ENCODE results near the gene TMPRSS5.
"Not testable (repeated sequence)": the region's sequence is repeated elsewhere in the genome, so short reads cannot be mapped to it uniquely, and the experiment has no call there.

Gene TMPRSS5

DNA sequence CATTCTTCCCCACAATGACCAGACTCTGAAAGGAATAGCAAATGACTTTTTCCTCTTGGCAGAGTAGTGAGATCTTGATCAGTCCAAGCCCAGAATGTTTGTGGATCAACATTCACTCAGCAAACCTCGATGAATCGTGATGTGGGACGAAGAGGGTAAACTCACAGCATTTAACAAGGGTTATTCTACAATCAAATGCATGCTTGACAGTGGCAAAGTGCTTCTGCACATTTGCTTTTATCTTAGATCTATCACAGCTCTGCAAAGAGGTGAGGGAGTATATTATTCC is 31.8 kb downstream of the TMPRSS5 start:
- no peaks in the 10 kb centered on the region for H3K9me2 ChIP-seq (replicated peaks; ENCODE audit: control insufficient read depth, low read length)
- H3F3A ChIP-seq (ENCODE audit: control insufficient read depth, insufficient read depth) = no peaks in the 10 kb centered on the region
- H3K36me3 ChIP-seq (ENCODE audit: control insufficient read depth, low read length) = no peaks in the 10 kb centered on the region
- no peaks in the 10 kb centered on the region for H3K9me3 ChIP-seq (ENCODE audit: control insufficient read depth, insufficient read depth, low read length)
- H3K27me3 ChIP-seq (ENCODE audit: control insufficient read depth, low read length) = no peaks in the 10 kb centered on the region; the same call in 1 of the 2 replicates
- no peak for TF ChIP-seq EZH2phosphoT487 (IDR thresholded peaks at IDR 0.05; ENCODE audit: borderline replicate concordance, low read length)
- TF ChIP-seq, protein P1, sequence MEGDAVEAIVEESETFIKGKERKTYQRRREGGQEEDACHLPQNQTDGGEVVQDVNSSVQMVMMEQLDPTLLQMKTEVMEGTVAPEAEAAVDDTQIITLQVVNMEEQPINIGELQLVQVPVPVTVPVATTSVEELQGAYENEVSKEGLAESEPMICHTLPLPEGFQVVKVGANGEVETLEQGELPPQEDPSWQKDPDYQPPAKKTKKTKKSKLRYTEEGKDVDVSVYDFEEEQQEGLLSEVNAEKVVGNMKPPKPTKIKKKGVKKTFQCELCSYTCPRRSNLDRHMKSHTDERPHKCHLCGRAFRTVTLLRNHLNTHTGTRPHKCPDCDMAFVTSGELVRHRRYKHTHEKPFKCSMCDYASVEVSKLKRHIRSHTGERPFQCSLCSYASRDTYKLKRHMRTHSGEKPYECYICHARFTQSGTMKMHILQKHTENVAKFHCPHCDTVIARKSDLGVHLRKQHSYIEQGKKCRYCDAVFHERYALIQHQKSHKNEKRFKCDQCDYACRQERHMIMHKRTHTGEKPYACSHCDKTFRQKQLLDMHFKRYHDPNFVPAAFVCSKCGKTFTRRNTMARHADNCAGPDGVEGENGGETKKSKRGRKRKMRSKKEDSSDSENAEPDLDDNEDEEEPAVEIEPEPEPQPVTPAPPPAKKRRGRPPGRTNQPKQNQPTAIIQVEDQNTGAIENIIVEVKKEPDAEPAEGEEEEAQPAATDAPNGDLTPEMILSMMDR (IDR thresholded peaks at IDR 0.05; ENCODE audit: low read depth, low read length, poor library complexity, severe bottlenecking) = no peak
- no peaks in the 10 kb centered on the region for H3K79me2 ChIP-seq (ENCODE audit: control insufficient read depth, low read length)
- H3K4me2 ChIP-seq (ENCODE audit: low read length) = no peak overlapping the region
- H3K4me1 ChIP-seq (ENCODE audit: control insufficient read depth, low read length) = no peaks in the 10 kb centered on the region
- H3K27ac ChIP-seq (ENCODE audit: low read depth, low read length) = no peak overlapping the region
- H3K4me3 ChIP-seq (ENCODE audit: low read length) = no peak overlapping the region
- H4K20me1 ChIP-seq (ENCODE audit: control insufficient read depth, insufficient read depth, low read depth, low read length) = no peaks in the 10 kb centered on the region

DNA sequence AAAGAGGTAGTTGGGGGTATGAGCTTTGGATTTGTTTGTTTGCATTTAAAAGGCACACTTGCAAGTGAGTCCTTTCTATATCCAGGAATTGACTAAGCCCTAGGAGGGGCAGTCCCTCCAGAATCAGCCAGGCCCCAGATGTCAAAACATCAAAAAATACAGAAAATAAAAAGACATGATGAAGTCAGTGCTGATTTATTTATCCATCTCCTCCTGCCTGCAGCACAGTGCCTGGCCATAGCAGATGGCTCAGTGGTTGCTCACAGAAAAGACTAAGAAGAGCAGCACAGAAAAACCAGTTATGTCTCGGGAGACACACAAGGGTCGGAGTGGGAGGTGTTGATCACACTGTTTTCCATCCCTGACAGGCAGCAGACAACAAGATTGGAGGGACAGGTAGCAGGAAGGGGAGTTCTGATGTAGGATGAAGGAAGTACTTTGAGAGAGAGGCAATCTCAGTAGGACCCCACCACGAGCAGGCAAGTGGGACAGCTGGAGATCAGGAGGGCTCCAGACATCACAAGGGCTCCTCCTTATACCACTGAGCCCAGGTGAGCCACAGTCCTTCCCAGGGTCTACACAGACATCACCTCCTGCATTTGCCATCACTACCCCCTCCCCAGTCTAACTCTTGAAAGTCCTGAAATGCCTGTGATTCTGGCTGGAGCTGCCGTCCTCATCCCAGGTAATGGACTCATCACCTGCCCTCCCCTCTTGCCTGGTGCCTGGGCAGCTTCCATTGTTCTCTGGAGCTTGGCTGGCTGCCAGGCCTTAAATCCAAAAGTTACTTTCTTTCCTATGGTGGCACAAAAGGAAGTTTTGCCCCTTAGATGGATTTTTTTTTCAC is 32.3 kb downstream of the TMPRSS5 start:
- H3K9me2 ChIP-seq (replicated peaks; ENCODE audit: control insufficient read depth, low read length) = no peaks in the 10 kb centered on the region
- no peaks in the 10 kb centered on the region for H3K4me1 ChIP-seq (ENCODE audit: control insufficient read depth, low read length)
- no peak overlapping the region for H3K4me3 ChIP-seq (ENCODE audit: low read length)
- no peaks in the 10 kb centered on the region for H4K20me1 ChIP-seq (ENCODE audit: control insufficient read depth, insufficient read depth, low read depth, low read length)
- no peak overlapping the region for H3K27ac ChIP-seq (ENCODE audit: low read depth, low read length)
- H3F3A ChIP-seq (ENCODE audit: control insufficient read depth, insufficient read depth) = no peaks in the 10 kb centered on the region
- H3K27me3 ChIP-seq (ENCODE audit: control insufficient read depth, low read length) = no peaks in the 10 kb centered on the region; the same call in 1 of the 2 replicates
- no peaks in the 10 kb centered on the region for H3K9me3 ChIP-seq (ENCODE audit: control insufficient read depth, insufficient read depth, low read length)
- H3K4me2 ChIP-seq (ENCODE audit: low read length) = no peak overlapping the region
- no peaks in the 10 kb centered on the region for H3K79me2 ChIP-seq (ENCODE audit: control insufficient read depth, low read length)
- H3K36me3 ChIP-seq (ENCODE audit: control insufficient read depth, low read length) = no peaks in the 10 kb centered on the region
- TF ChIP-seq EZH2phosphoT487 (IDR thresholded peaks at IDR 0.05; ENCODE audit: borderline replicate concordance, low read length) = no peak
- TF ChIP-seq, protein P1 (IDR thresholded peaks at IDR 0.05; ENCODE audit: low read depth, low read length, poor library complexity, severe bottlenecking) = no peak

DNA sequence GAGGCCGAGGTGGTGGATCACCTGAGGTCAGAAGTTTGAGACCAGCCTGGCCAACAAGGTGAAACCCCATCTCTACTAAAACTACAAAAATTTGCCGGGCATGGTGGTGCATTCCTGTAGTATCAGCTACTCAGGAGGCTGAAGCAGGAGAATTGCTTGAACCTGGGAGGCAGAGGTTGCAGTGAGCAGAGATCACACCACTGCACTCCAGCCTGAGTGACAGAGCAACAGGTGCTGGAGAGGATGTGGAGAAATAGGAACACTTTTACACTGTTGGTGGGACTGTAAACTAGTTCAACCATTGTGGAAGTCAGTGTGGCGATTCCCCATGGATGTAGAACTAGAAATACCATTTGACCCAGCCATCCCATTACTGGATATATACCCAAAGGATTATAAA is 34.2 kb downstream of the TMPRSS5 start:
- not testable (repeated sequence) for H3K9me2 ChIP-seq (replicated peaks; ENCODE audit: control insufficient read depth, low read length); H3K27ac ChIP-seq (ENCODE audit: low read depth, low read length); H3K79me2 ChIP-seq (ENCODE audit: control insufficient read depth, low read length); H3K9me3 ChIP-seq (ENCODE audit: control insufficient read depth, insufficient read depth, low read length); H4K20me1 ChIP-seq (ENCODE audit: control insufficient read depth, insufficient read depth, low read depth, low read length); H3F3A ChIP-seq (ENCODE audit: control insufficient read depth, insufficient read depth); H3K4me3 ChIP-seq (ENCODE audit: low read length); H3K27me3 ChIP-seq (ENCODE audit: control insufficient read depth, low read length); H3K4me1 ChIP-seq (ENCODE audit: control insufficient read depth, low read length); H3K4me2 ChIP-seq (ENCODE audit: low read length); H3K36me3 ChIP-seq (ENCODE audit: control insufficient read depth, low read length)

DNA sequence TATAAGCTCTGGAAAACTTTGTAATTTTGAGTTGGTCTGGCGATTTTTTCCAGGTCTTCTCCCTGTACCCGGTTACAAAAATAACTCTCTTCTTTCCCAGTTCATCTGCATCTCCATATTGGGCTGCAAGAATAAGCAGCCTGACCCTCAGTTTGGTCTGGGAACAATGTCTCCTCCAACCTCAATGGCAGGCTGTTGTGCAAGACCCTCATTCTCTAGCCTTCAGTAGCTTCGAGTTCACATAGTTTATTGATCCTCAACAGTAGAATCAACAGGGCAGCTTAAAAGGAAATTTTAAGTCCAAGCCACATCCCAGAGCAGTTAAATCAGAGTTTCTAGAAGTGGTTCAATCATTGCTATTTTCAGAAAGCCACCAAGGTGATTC is 35.3 kb downstream of the TMPRSS5 start:
- no peak for TF ChIP-seq EZH2phosphoT487 (IDR thresholded peaks at IDR 0.05; ENCODE audit: borderline replicate concordance, low read length)
- TF ChIP-seq, protein P1 (IDR thresholded peaks at IDR 0.05; ENCODE audit: low read depth, low read length, poor library complexity, severe bottlenecking) = no peak
- Histone ChIP-seq H3F3A (ENCODE audit: control insufficient read depth, insufficient read depth) (no peaks in the 10 kb centered on the region), H3K27ac (ENCODE audit: low read depth, low read length) (no peak overlapping the region), H4K20me1 (ENCODE audit: control insufficient read depth, insufficient read depth, low read depth, low read length) (no peaks in the 10 kb centered on the region), H3K4me3 (ENCODE audit: low read length) (no peak overlapping the region), H3K4me2 (ENCODE audit: low read length) (no peak overlapping the region), H3K9me2 (replicated peaks; ENCODE audit: control insufficient read depth, low read length) (no peaks in the 10 kb centered on the region), H3K9me3 (ENCODE audit: control insufficient read depth, insufficient read depth, low read length) (no peaks in the 10 kb centered on the region), H3K79me2 (ENCODE audit: control insufficient read depth, low read length) (no peaks in the 10 kb centered on the region), H3K36me3 (ENCODE audit: control insufficient read depth, low read length) (no peaks in the 10 kb centered on the region), H3K4me1 (ENCODE audit: control insufficient read depth, low read length) (no peaks in the 10 kb centered on the region), H3K27me3 (ENCODE audit: control insufficient read depth, low read length) (no peaks in the 10 kb centered on the region; the same call in 1 of the 2 replicates)
